ENCODE measurements around the gene MBNL2. TPM values are rescaled to one million over a fixed set of nuclear protein-coding genes. Genes with fewer than 3 reads are reported as not detected.

Gene MBNL2
- total RNA-seq, 1 donor from 2014 or later: 27.2 TPM

- intact Hi-C loops (cut with micrococcal nuclease): no loop called here
- no peak overlapping the region for H3K4me3 Mint-ChIP-seq (ENCODE audit: low read depth)
- H3K27ac Mint-ChIP-seq: no peak overlapping the region
- H3K9me3 Mint-ChIP-seq: no peaks in the 10 kb centered on the region
- H3K4me1 Mint-ChIP-seq (ENCODE audit: low read depth): peaks cover 23% of the 10 kb centered on the region
- H3K27me3 Mint-ChIP-seq (ENCODE audit: low read depth): no peaks in the 10 kb centered on the region
- no peak for DNase-seq (ENCODE audit: low spot score)
- peaks cover 36% of the 10 kb centered on the region for H3K36me3 Mint-ChIP-seq (ENCODE audit: low read depth)
Observed at GRCh38 chr13:97276862-97277269, 54.7 kb downstream of the MBNL2 start.

GRCh38 chr13:97278435-97279411, 56.6 kb downstream of the MBNL2 start:
- intact Hi-C loops (cut with micrococcal nuclease): no loop called here
- H3K27ac Mint-ChIP-seq: no peak overlapping the region
- no peaks in the 10 kb centered on the region for H3K27me3 Mint-ChIP-seq (ENCODE audit: low read depth)
- H3K9me3 Mint-ChIP-seq: no peaks in the 10 kb centered on the region
- peaks cover 45% of the 10 kb centered on the region for H3K36me3 Mint-ChIP-seq (ENCODE audit: low read depth)
- no peak for DNase-seq (ENCODE audit: low spot score)
- peaks cover 28% of the 10 kb centered on the region for H3K4me1 Mint-ChIP-seq (ENCODE audit: low read depth)
- H3K4me3 Mint-ChIP-seq (ENCODE audit: low read depth): no peak overlapping the region

DNA sequence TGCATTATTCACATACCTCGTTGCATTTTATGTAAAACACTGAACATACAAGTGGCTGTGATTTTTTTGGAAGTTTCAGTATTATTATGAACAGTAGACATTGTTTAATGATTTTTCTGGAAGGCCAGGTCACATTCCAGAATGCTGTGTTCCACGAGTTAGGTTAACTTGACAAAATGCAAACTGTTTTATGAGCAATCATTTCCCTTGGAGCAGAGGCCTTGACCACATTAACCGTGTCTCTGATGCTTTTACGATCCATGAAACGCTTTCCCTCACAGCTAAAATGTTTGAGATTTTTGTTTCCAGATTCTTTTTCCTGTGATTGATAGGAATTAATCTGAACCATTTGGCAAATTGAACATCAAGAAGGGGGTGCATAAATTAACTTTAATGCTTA, 57.8 kb downstream of the MBNL2 start:
- intact Hi-C loops (cut with micrococcal nuclease): no loop called here
- no peak for DNase-seq (ENCODE audit: low spot score)
- H3K4me1 Mint-ChIP-seq (ENCODE audit: low read depth): peaks cover 29% of the 10 kb centered on the region
- no peak overlapping the region for H3K27ac Mint-ChIP-seq
- no peak overlapping the region for H3K4me3 Mint-ChIP-seq (ENCODE audit: low read depth)
- H3K27me3 Mint-ChIP-seq (ENCODE audit: low read depth): no peaks in the 10 kb centered on the region
- no peaks in the 10 kb centered on the region for H3K9me3 Mint-ChIP-seq
- H3K36me3 Mint-ChIP-seq (ENCODE audit: low read depth): peaks cover 40% of the 10 kb centered on the region

- peaks cover 28% of the 10 kb centered on the region for H3K4me1 Mint-ChIP-seq (ENCODE audit: low read depth)
Observed at GRCh38 chr13:97280478-97280877, 58.3 kb downstream of the MBNL2 start.

DNA sequence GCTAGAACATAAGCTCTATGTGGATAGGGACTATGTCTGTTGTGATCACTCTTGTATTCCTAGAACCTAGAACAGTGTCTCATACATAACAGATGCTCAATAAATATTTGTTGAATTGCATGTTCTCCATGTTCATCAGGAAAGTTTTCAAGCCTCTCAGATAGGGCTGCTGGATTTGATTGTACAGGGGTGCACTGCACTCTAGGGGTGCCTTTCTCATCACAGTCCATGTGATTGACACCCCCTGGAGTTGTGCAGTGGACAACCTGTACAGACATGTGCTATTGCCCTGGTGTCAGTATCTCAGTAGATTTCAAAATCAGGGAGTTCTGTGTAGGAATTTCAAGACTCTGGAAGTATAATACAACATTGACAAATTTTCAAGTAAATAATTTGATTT, 58.9 kb downstream of the MBNL2 start:
- intact Hi-C loops (cut with micrococcal nuclease): no loop called here
- DNase-seq (ENCODE audit: low spot score): no peak
- H3K27me3 Mint-ChIP-seq (ENCODE audit: low read depth): no peaks in the 10 kb centered on the region
- no peaks in the 10 kb centered on the region for H3K9me3 Mint-ChIP-seq
- H3K36me3 Mint-ChIP-seq (ENCODE audit: low read depth): peaks cover 29% of the 10 kb centered on the region
- no peak overlapping the region for H3K27ac Mint-ChIP-seq
- H3K4me3 Mint-ChIP-seq (ENCODE audit: low read depth): no peak overlapping the region
- peaks cover 32% of the 10 kb centered on the region for H3K4me1 Mint-ChIP-seq (ENCODE audit: low read depth)

More at GRCh38 chr13:97280478-97280877, 58.3 kb downstream of the MBNL2 start:
- H3K27ac Mint-ChIP-seq: no peak overlapping the region
- H3K27me3 Mint-ChIP-seq (ENCODE audit: low read depth): no peaks in the 10 kb centered on the region
- no peak for DNase-seq (ENCODE audit: low spot score)
- peaks cover 35% of the 10 kb centered on the region for H3K36me3 Mint-ChIP-seq (ENCODE audit: low read depth)
- H3K4me3 Mint-ChIP-seq (ENCODE audit: low read depth): no peak overlapping the region
- intact Hi-C loops (cut with micrococcal nuclease): no loop called here
- H3K9me3 Mint-ChIP-seq: no peaks in the 10 kb centered on the region

DNA sequence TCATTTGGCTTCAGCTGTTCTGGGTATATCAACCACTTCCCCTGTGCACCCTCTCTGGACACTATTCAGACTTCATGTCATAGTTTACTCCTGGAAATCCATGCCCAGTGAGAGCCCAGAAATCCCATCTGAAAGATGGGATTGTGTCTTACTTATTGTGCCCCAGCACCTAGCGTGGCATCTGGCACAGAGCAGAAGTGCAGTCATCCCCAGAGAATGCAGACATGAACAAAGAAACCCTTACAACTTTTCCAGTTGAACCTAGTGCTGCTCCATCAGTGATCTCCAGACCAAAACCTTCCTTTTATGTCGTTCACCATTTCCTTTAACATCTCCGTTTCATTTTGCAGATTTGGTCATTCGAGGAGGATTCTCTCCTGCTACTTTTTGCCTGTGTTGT, 60.6 kb downstream of the MBNL2 start:
- no peak overlapping the region for H3K4me3 Mint-ChIP-seq (ENCODE audit: low read depth)
- no peaks in the 10 kb centered on the region for H3K9me3 Mint-ChIP-seq
- intact Hi-C loops (cut with micrococcal nuclease): no loop called here
- no peaks in the 10 kb centered on the region for H3K27me3 Mint-ChIP-seq (ENCODE audit: low read depth)
- no peak overlapping the region for H3K27ac Mint-ChIP-seq
- DNase-seq (ENCODE audit: low spot score): no peak
- H3K4me1 Mint-ChIP-seq (ENCODE audit: low read depth): peaks cover 28% of the 10 kb centered on the region
- H3K36me3 Mint-ChIP-seq (ENCODE audit: low read depth): peaks cover 17% of the 10 kb centered on the region

GRCh38 chr13:97283888-97284287, 61.8 kb downstream of the MBNL2 start:
- no peaks in the 10 kb centered on the region for H3K27me3 Mint-ChIP-seq (ENCODE audit: low read depth)
- peaks cover 37% of the 10 kb centered on the region for H3K4me1 Mint-ChIP-seq (ENCODE audit: low read depth)
- no peaks in the 10 kb centered on the region for H3K9me3 Mint-ChIP-seq
- no peak overlapping the region for H3K27ac Mint-ChIP-seq
- intact Hi-C loops (cut with micrococcal nuclease): no loop called here
- DNase-seq (ENCODE audit: low spot score): no peak
- peaks cover 17% of the 10 kb centered on the region for H3K36me3 Mint-ChIP-seq (ENCODE audit: low read depth)
- H3K4me3 Mint-ChIP-seq (ENCODE audit: low read depth): no peak overlapping the region

DNA sequence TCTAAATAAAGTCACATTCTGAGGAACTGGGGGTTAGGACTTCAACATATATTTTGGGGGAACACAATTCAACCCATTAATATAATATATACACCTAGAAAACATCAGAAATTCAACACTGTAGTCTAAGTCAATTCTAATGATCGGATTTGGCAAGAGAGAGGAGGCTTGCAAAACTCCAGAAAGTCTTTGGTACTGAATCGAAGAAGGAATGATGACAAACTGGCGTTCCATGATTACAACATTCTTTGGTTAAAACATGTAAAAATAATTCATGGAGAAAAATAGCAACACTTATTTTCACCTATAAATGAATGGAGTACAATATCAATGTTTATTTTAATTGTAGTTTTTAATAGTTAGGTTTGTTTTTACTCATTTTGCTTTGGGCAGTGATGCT, 62.4 kb downstream of the MBNL2 start:
- no peak overlapping the region for H3K27ac Mint-ChIP-seq
- intact Hi-C loops (cut with micrococcal nuclease): no loop called here
- no peak overlapping the region for H3K4me3 Mint-ChIP-seq (ENCODE audit: low read depth)
- H3K27me3 Mint-ChIP-seq (ENCODE audit: low read depth): no peaks in the 10 kb centered on the region
- DNase-seq (ENCODE audit: low spot score): no peak
- H3K4me1 Mint-ChIP-seq (ENCODE audit: low read depth): peaks cover 35% of the 10 kb centered on the region
- no peaks in the 10 kb centered on the region for H3K9me3 Mint-ChIP-seq
- H3K36me3 Mint-ChIP-seq (ENCODE audit: low read depth): peaks cover 17% of the 10 kb centered on the region

- Mint-ChIP-seq H3K9me3 (no peaks in the 10 kb centered on the region), H3K36me3 (ENCODE audit: low read depth) (peaks cover 14% of the 10 kb centered on the region), H3K27ac (no peak overlapping the region), H3K27me3 (ENCODE audit: low read depth) (no peaks in the 10 kb centered on the region), H3K4me3 (ENCODE audit: low read depth) (no peak overlapping the region), H3K4me1 (ENCODE audit: low read depth) (peaks cover 37% of the 10 kb centered on the region)
- DNase-seq (ENCODE audit: low spot score): no peak
- intact Hi-C loops (cut with micrococcal nuclease): no loop called here
Observed at GRCh38 chr13:97285221-97285955, 63.3 kb downstream of the MBNL2 start.

- H3K27me3 Mint-ChIP-seq (ENCODE audit: low read depth): no peaks in the 10 kb centered on the region
- H3K4me1 Mint-ChIP-seq (ENCODE audit: low read depth): peaks cover 37% of the 10 kb centered on the region
- H3K27ac Mint-ChIP-seq: no peak overlapping the region
- no peaks in the 10 kb centered on the region for H3K9me3 Mint-ChIP-seq
- H3K36me3 Mint-ChIP-seq (ENCODE audit: low read depth): peaks cover 15% of the 10 kb centered on the region
- no peak for DNase-seq (ENCODE audit: low spot score)
- intact Hi-C loops (cut with micrococcal nuclease): no loop called here
- H3K4me3 Mint-ChIP-seq (ENCODE audit: low read depth): no peak overlapping the region
Observed at GRCh38 chr13:97286317-97287046, 64.3 kb downstream of the MBNL2 start.

DNA sequence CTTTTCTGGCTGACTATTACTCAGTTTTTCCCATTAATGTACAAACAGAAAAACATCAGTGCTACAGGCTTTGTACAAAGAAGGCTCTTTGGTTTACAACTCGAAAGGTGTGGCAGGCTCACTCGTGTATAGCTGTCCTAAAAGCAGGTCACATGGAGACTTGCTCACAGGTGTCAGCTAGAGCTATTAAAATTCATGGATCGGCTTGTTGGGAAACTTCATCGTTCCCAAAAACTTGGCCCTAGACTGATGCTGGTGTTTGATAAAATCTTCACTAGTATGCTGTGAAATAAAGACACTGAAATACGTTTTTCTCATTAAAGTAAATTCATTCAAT, 64.9 kb downstream of the MBNL2 start:
- intact Hi-C loops (cut with micrococcal nuclease): no loop called here
- Mint-ChIP-seq H3K27me3 (ENCODE audit: low read depth) (no peaks in the 10 kb centered on the region), H3K36me3 (ENCODE audit: low read depth) (peaks cover 15% of the 10 kb centered on the region), H3K9me3 (no peaks in the 10 kb centered on the region), H3K4me3 (ENCODE audit: low read depth) (no peak overlapping the region), H3K27ac (no peak overlapping the region), H3K4me1 (ENCODE audit: low read depth) (peaks cover 37% of the 10 kb centered on the region)
- DNase-seq (ENCODE audit: low spot score): no peak

DNA sequence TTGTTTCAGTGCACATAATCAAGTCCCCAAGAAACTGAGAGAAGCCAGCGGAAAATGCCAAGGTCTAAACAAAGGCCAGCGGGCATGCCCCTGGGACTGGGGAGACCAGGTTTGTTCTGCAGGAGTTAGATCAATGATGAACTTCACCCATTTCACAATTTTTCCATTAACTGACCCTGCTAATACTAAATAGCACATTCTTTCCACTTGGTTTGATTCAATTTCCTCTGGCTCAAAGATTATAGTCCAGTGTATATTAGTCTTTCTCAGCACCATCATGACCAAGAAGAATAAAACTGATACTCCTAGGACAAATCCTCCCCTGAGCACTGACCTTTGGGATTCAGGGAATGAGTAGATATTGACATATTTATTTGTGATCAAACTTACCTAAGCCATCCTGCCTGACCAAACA, 66.4 kb downstream of the MBNL2 start:
- peaks cover 30% of the 10 kb centered on the region for H3K4me1 Mint-ChIP-seq (ENCODE audit: low read depth)
- H3K27ac Mint-ChIP-seq: no peak overlapping the region
- no peak overlapping the region for H3K4me3 Mint-ChIP-seq (ENCODE audit: low read depth)
- intact Hi-C loops (cut with micrococcal nuclease): no loop called here
- H3K36me3 Mint-ChIP-seq (ENCODE audit: low read depth): peaks cover 5% of the 10 kb centered on the region
- DNase-seq (ENCODE audit: low spot score): no peak
- H3K9me3 Mint-ChIP-seq: no peaks in the 10 kb centered on the region
- H3K27me3 Mint-ChIP-seq (ENCODE audit: low read depth): no peaks in the 10 kb centered on the region
